Activated naive CD4-positive, alpha-beta T cell treated with anti-CD3 and anti-CD28 coated beads, Interleukin-2, amount 10 ng/mL, durations not matched to agents 7 days and 5 days (primary cell): ENCODE results near the gene NR1D1.

ENCODE experiments used
- CTCF ChIA-PET: fragments of 350-600 bp; sonication (Branson Sonifier 250); formaldehyde crosslinking; loops from one replicate; lab custom pipeline; 2021; ENCODE audit warnings: antibody characterized with exemption; lab: Charles Lee
- DNase-seq: peaks from one replicate; pipeline ENCODE4 v3.0.0-alpha.2; 2020
- H3K27ac Mint-ChIP-seq: one replicate; pipeline ENCODE4 v1.8.0; 2021; ENCODE audit warnings: mild to moderate bottlenecking, moderate library complexity, mixed read lengths
- H3K27me3 Mint-ChIP-seq: one replicate; pipeline ENCODE4 v1.8.0; 2021; ENCODE audit warnings: mild to moderate bottlenecking, mixed read lengths
- H3K36me3 Mint-ChIP-seq: one replicate; pipeline ENCODE4 v1.8.0; 2021; ENCODE audit warnings: mixed read lengths
- H3K4me1 Mint-ChIP-seq: one replicate; pipeline ENCODE4 v1.8.0; 2021; ENCODE audit warnings: mixed read lengths
- H3K4me3 Mint-ChIP-seq: one replicate; pipeline ENCODE4 v1.8.0; 2021; ENCODE audit warnings: mild to moderate bottlenecking, moderate library complexity, mixed read lengths
- H3K9me3 Mint-ChIP-seq: one replicate; pipeline ENCODE4 v1.8.0; 2021; ENCODE audit warnings: mixed read lengths

NR1D1 gene

GRCh38 chr17:40072735-40073346 is 27.5 kb downstream of the NR1D1 start:
- peaks cover 41% of the 10 kb centered on the region for H3K4me1 Mint-ChIP-seq
- H3K36me3 Mint-ChIP-seq: peaks cover 2% of the 10 kb centered on the region
- peaks cover 3% of the 10 kb centered on the region for H3K27me3 Mint-ChIP-seq
- DNase-seq: no peak
- no peaks in the 10 kb centered on the region for H3K9me3 Mint-ChIP-seq
- H3K4me3 Mint-ChIP-seq: no peak overlapping the region
- H3K27ac Mint-ChIP-seq: no peak overlapping the region
- CTCF ChIA-PET: interaction anchor here (1.0 to 5.4 kb wide), 4 partner anchors 9 to 59 kb away, joined by 3 to 28 read pairs (median 6); partner anchors contain the start of gene CSF3

GRCh38 chr17:40072040-40072734 is 28.2 kb downstream of the NR1D1 start:
- H3K9me3 Mint-ChIP-seq: no peaks in the 10 kb centered on the region
- H3K27ac Mint-ChIP-seq: no peak overlapping the region
- no peak for DNase-seq
- peaks cover 46% of the 10 kb centered on the region for H3K4me1 Mint-ChIP-seq
- H3K4me3 Mint-ChIP-seq: no peak overlapping the region
- H3K36me3 Mint-ChIP-seq: peaks cover 2% of the 10 kb centered on the region
- H3K27me3 Mint-ChIP-seq: peaks cover 3% of the 10 kb centered on the region
- CTCF ChIA-PET: interaction anchor here (0.6 to 5.4 kb wide), 5 partner anchors 14 to 93 kb away, joined by 3 to 28 read pairs (median 5); partner anchors contain the start of gene CSF3

GRCh38 chr17:40071313-40072039 is 28.9 kb downstream of the NR1D1 start:
- H3K4me3 Mint-ChIP-seq: no peak overlapping the region
- no peak overlapping the region for H3K27ac Mint-ChIP-seq
- H3K27me3 Mint-ChIP-seq: peaks cover 3% of the 10 kb centered on the region
- no peak for DNase-seq
- peaks cover 2% of the 10 kb centered on the region for H3K36me3 Mint-ChIP-seq
- H3K4me1 Mint-ChIP-seq: peaks cover 46% of the 10 kb centered on the region
- H3K9me3 Mint-ChIP-seq: no peaks in the 10 kb centered on the region
- CTCF ChIA-PET: interaction anchor here (0.6 to 2.2 kb wide), 3 partner anchors 15 to 92 kb away, joined by 3 to 6 read pairs (median 5); no protein-coding TSS in a partner anchor

- CTCF ChIA-PET: interaction anchor here (1.0 to 2.2 kb wide), 2 partner anchors 15 to 42 kb away, joined by 3 to 6 read pairs; no protein-coding TSS in a partner anchor
- Mint-ChIP-seq H3K9me3 (no peaks in the 10 kb centered on the region), H3K27ac (no peak overlapping the region), H3K36me3 (peaks cover 2% of the 10 kb centered on the region), H3K27me3 (peaks cover 3% of the 10 kb centered on the region), H3K4me1 (peaks cover 44% of the 10 kb centered on the region), H3K4me3 (no peak overlapping the region)
- no peak for DNase-seq
Measured at GRCh38 chr17:40070709-40071312, 29.6 kb downstream of the NR1D1 start.

- peak overlapping the region; percentile 26 for H3K4me3 Mint-ChIP-seq
- CTCF ChIA-PET: interaction anchor here (0.5 to 2.2 kb wide), 6 partner anchors 11 to 462 kb away, joined by 3 to 9 read pairs (median 4); partner anchors contain the start of gene NR1D1
Measured at GRCh38 chr17:40069751-40070708, 30.4 kb downstream of the NR1D1 start.

GRCh38 chr17:40068917-40069750 is 31.3 kb downstream of the NR1D1 start:
- Mint-ChIP-seq H3K9me3 (no peaks in the 10 kb centered on the region), H3K36me3 (no peaks in the 10 kb centered on the region), H3K27me3 (peaks cover 17% of the 10 kb centered on the region), H3K27ac (peak overlapping the region; percentile 81), H3K4me1 (peaks cover 46% of the 10 kb centered on the region), H3K4me3 (peak overlapping the region; percentile 63)
- peak; percentile 84 for DNase-seq
- CTCF ChIA-PET: interaction anchor here (1.0 to 6.9 kb wide), 6 partner anchors 7 to 44 kb away, joined by 3 to 79 read pairs (median 6); partner anchors contain the start of gene NR1D1

More at GRCh38 chr17:40069751-40070708, 30.4 kb downstream of the NR1D1 start:
- H3K4me1 Mint-ChIP-seq: peaks cover 39% of the 10 kb centered on the region
- no peaks in the 10 kb centered on the region for H3K9me3 Mint-ChIP-seq
- no peaks in the 10 kb centered on the region for H3K36me3 Mint-ChIP-seq
- peak overlapping the region; percentile 62 for H3K27ac Mint-ChIP-seq
- DNase-seq: peak; percentile 45
- H3K27me3 Mint-ChIP-seq: peaks cover 8% of the 10 kb centered on the region

GRCh38 chr17:40068584-40068916 is 31.8 kb downstream of the NR1D1 start:
- Mint-ChIP-seq H3K27ac (peak overlapping the region; percentile 81), H3K36me3 (no peaks in the 10 kb centered on the region), H3K4me1 (peaks cover 52% of the 10 kb centered on the region), H3K27me3 (peaks cover 23% of the 10 kb centered on the region), H3K4me3 (peak overlapping the region; percentile 63), H3K9me3 (no peaks in the 10 kb centered on the region)
- no peak for DNase-seq
- CTCF ChIA-PET: interaction anchor here (1.0 to 6.9 kb wide), 5 partner anchors 8 to 42 kb away, joined by 3 to 79 read pairs (median 8); partner anchors contain the start of gene NR1D1

- CTCF ChIA-PET: interaction anchor here (1.2 to 6.9 kb wide), 4 partner anchors 8 to 42 kb away, joined by 4 to 79 read pairs (median 8); partner anchors contain the start of gene NR1D1
- peaks cover 54% of the 10 kb centered on the region for H3K4me1 Mint-ChIP-seq
- DNase-seq: no peak
- H3K27ac Mint-ChIP-seq: peak overlapping the region; percentile 81
- H3K27me3 Mint-ChIP-seq: peaks cover 26% of the 10 kb centered on the region
- peak overlapping the region; percentile 63 for H3K4me3 Mint-ChIP-seq
- H3K36me3 Mint-ChIP-seq: no peaks in the 10 kb centered on the region
- H3K9me3 Mint-ChIP-seq: no peaks in the 10 kb centered on the region
Measured at GRCh38 chr17:40068129-40068581, 32.2 kb downstream of the NR1D1 start.

- DNase-seq: no peak
- H3K27me3 Mint-ChIP-seq: peaks cover 24% of the 10 kb centered on the region
- peak overlapping the region; percentile 26 for H3K27ac Mint-ChIP-seq
- CTCF ChIA-PET: interaction anchor here (1.7 to 6.9 kb wide), 4 partner anchors 9 to 43 kb away, joined by 6 to 79 read pairs (median 8); no protein-coding TSS in a partner anchor
- H3K4me1 Mint-ChIP-seq: peaks cover 54% of the 10 kb centered on the region
- no peaks in the 10 kb centered on the region for H3K36me3 Mint-ChIP-seq
- H3K4me3 Mint-ChIP-seq: no peak overlapping the region
- H3K9me3 Mint-ChIP-seq: no peaks in the 10 kb centered on the region
Measured at GRCh38 chr17:40067710-40068109, 32.7 kb downstream of the NR1D1 start.

- no peaks in the 10 kb centered on the region for H3K36me3 Mint-ChIP-seq
- H3K27ac Mint-ChIP-seq: no peak overlapping the region
- H3K4me1 Mint-ChIP-seq: peaks cover 63% of the 10 kb centered on the region
- H3K9me3 Mint-ChIP-seq: no peaks in the 10 kb centered on the region
- no peak overlapping the region for H3K4me3 Mint-ChIP-seq
- peaks cover 40% of the 10 kb centered on the region for H3K27me3 Mint-ChIP-seq
- CTCF ChIA-PET: interaction anchor here (0.5 to 6.9 kb wide), 8 partner anchors 10 to 102 kb away, joined by 3 to 79 read pairs (median 6); no protein-coding TSS in a partner anchor
- DNase-seq: no peak
Measured at GRCh38 chr17:40065769-40066510, 34.4 kb downstream of the NR1D1 start.

GRCh38 chr17:40064971-40065768 is 35.2 kb downstream of the NR1D1 start:
- Mint-ChIP-seq H3K27me3 (peaks cover 46% of the 10 kb centered on the region), H3K4me3 (no peak overlapping the region), H3K36me3 (no peaks in the 10 kb centered on the region), H3K27ac (no peak overlapping the region), H3K4me1 (peaks cover 59% of the 10 kb centered on the region), H3K9me3 (no peaks in the 10 kb centered on the region)
- DNase-seq: no peak
- CTCF ChIA-PET: interaction anchor here (1.1 to 6.9 kb wide), 6 partner anchors 11 to 51 kb away, joined by 3 to 79 read pairs (median 8); no protein-coding TSS in a partner anchor
